Ascending aorta (tissue), 2 donors: ENCODE results near the gene MTMR11. TPM values are rescaled to one million over a fixed set of nuclear protein-coding genes. Genes with fewer than 3 reads are reported as not detected.

Source experiments
- DNase-seq, 2 donors: peaks; one replicate each; pipeline ENCODE4 v3.0.0-alpha.2; 2019; ENCODE audit warnings: low spot score in 2 of 2
- H3K27ac ChIP-seq, 2 donors: fragments of 200-600 bp; sonication (generic); one replicate each; pipeline ENCODE4 v1.5.1; 2016 to 2017; ENCODE audit warnings: mild to moderate bottlenecking in 1 of 2
- H3K27me3 ChIP-seq: fragments of 200-600 bp; sonication (generic); one replicate; pipeline ENCODE4 v1.5.1; 2017
- H3K36me3 ChIP-seq, 2 donors: fragments of 200-600 bp; sonication (generic); one replicate each; pipeline ENCODE4 v1.5.1; 2016
- H3K4me1 ChIP-seq, 2 donors: fragments of 200-600 bp; sonication (generic); one replicate each; pipeline ENCODE4 v1.5.1; 2016 to 2017; ENCODE audit warnings: mild to moderate bottlenecking in 1 of 2
- H3K4me3 ChIP-seq, 2 donors: fragments of 200-600 bp; sonication (generic); one replicate each; pipeline ENCODE4 v1.5.1; 2016 to 2017; ENCODE audit warnings: mild to moderate bottlenecking in 1 of 2
- H3K9me3 ChIP-seq, 2 donors: fragments of 200-600 bp; sonication (generic); one replicate each; pipeline ENCODE4 v1.5.1; 2016
- intact Hi-C: fragments of 100-400 bp; cut with DNase I; formaldehyde crosslinking; loops from one replicate; pipeline ENCODE4 v1.15.1; 2023
- total RNA-seq: library from RNA; depleted of rRNA; stranded (reverse); fragments of >200 nt; gene quantifications from one replicate; pipeline ENCODE4 v1.1.0, GENCODE V29; 2016
- TF ChIP-seq, protein P1 (sequence below), 3 experiments: fragments of 200-600 bp in 2 of 3; fragments of 450-650 bp in 1 of 3; sonication (generic) in 2 of 3; IDR thresholded peaks; one replicate each; pipeline ENCODE4 v1.5.1; 2016 to 2019; ENCODE audit warnings: antibody characterized with exemption in 3 of 3, mild to moderate bottlenecking in 1 of 3, moderate library complexity in 1 of 3

Gene MTMR11, protein sequence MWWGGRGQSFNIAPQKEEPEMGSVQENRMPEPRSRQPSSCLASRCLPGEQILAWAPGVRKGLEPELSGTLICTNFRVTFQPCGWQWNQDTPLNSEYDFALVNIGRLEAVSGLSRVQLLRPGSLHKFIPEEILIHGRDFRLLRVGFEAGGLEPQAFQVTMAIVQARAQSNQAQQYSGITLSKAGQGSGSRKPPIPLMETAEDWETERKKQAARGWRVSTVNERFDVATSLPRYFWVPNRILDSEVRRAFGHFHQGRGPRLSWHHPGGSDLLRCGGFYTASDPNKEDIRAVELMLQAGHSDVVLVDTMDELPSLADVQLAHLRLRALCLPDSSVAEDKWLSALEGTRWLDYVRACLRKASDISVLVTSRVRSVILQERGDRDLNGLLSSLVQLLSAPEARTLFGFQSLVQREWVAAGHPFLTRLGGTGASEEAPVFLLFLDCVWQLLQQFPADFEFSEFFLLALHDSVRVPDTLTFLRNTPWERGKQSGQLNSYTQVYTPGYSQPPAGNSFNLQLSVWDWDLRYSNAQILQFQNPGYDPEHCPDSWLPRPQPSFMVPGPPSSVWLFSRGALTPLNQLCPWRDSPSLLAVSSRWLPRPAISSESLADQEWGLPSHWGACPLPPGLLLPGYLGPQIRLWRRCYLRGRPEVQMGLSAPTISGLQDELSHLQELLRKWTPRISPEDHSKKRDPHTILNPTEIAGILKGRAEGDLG
- total RNA-seq: 39.8 TPM

DNA sequence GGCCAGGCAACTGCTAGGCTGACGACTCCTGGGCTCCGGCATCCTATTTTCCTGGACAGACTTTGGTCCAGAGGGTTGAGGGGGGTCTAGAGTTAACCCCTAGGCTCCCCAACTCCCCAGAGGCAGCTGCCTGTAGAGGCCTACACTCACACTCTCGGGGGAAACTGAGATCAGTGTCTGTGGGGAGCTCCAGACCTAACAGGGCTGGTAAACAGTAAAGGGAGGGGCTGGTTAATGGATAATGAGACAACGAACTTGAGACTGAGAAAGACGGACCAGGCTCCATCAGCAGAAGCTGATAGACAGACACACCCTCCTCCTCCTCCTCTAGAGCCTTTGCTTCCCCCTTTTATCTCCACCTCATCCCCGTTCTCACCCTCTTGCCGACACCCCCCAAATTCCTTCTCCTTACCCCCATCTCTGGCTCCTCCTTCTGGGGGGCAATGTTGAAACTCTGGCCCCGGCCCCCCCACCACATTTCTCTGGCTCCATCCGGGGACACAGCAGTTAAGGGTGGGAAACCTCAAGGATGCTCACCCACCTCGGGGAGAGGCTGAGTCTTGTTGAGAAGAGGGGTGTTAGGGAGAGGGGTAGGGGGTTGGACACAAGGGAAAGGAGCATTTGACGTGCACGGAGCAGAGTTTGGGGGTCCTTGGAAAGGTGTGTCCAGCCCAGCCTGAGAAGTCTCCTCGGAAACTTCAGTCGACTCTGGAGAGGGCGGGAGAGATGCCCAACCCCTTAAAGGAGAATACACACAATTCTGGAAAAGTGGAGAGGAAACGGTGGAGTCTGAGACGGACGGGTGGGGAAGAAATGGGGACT lies at the start of gene MTMR11:
Gene MTMR11, minus strand, starts transcription at position 710 of the 822 bp plus-strand sequence. Its CDS starts 232 bp downstream, at position 478.
- Histone ChIP-seq H3K27ac (peak within 1 kb of the TSS; percentile 82 to 96), H3K9me3 (no peaks in the 10 kb centered on the region), H3K4me3 (peak within 1 kb of the TSS; percentile 74 to 93), H3K27me3 (no peaks in the 10 kb centered on the region), H3K4me1 (peaks cover 5 to 27% of the 10 kb centered on the region in 2 donors), H3K36me3 (peaks cover 8 to 27% of the 10 kb centered on the region in 2 donors)
- intact Hi-C loops: loop anchor here (1.0 kb wide), 1 partner anchor 50 kb away; a partner anchor contains a TSS
- TF ChIP-seq, protein P1, sequence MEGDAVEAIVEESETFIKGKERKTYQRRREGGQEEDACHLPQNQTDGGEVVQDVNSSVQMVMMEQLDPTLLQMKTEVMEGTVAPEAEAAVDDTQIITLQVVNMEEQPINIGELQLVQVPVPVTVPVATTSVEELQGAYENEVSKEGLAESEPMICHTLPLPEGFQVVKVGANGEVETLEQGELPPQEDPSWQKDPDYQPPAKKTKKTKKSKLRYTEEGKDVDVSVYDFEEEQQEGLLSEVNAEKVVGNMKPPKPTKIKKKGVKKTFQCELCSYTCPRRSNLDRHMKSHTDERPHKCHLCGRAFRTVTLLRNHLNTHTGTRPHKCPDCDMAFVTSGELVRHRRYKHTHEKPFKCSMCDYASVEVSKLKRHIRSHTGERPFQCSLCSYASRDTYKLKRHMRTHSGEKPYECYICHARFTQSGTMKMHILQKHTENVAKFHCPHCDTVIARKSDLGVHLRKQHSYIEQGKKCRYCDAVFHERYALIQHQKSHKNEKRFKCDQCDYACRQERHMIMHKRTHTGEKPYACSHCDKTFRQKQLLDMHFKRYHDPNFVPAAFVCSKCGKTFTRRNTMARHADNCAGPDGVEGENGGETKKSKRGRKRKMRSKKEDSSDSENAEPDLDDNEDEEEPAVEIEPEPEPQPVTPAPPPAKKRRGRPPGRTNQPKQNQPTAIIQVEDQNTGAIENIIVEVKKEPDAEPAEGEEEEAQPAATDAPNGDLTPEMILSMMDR (IDR thresholded peaks at IDR 0.05): no peak
- DNase-seq: peak in 1 of 2 donors; percentile 76

DNA sequence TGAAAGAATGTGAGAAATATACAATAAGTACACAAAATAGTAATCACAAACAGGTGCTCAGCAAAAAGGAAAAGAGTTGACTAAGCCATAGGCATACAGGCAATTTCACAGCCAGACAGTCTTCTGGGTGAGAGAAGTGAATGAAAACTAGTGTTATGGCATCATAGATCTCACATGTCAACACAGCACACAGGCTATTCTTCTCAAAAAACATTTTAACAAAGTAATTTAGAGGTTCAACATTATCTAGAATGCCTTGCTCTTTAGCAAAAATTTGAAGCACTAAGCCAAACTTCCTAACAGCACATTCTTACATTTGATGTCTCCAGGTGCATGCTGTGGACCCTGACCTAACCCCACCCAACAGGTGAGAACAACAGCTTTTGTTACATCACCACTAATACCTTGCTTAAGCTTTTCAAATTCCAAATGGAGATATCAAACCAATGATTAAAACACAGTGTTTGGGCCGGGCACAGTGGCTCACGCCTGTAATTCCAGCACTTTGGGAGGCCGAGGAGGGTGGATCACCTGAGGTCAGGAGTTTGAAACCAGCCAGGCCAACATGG lies 43.4 kb upstream of the MTMR11 start:
- TF ChIP-seq, protein P1 (IDR thresholded peaks at IDR 0.05): no peak
- Histone ChIP-seq H3K36me3 (peaks cover 21 to 29% of the 10 kb centered on the region in 2 donors), H3K4me1 (peaks cover 0 to 7% of the 10 kb centered on the region in 2 donors), H3K27ac (no peak overlapping the region), H3K9me3 (no peaks in the 10 kb centered on the region), H3K4me3 (no peak overlapping the region), H3K27me3 (no peaks in the 10 kb centered on the region)
- no peak for DNase-seq
- intact Hi-C loops: no loop called here

- H3K36me3 ChIP-seq: peaks cover 26 to 34% of the 10 kb centered on the region in 2 donors
- H3K4me1 ChIP-seq: peaks cover 0 to 7% of the 10 kb centered on the region in 2 donors
- no peak overlapping the region for H3K27ac ChIP-seq
- H3K9me3 ChIP-seq: no peaks in the 10 kb centered on the region
- H3K27me3 ChIP-seq: no peaks in the 10 kb centered on the region
- intact Hi-C loops: no loop called here
- TF ChIP-seq, protein P1 (IDR thresholded peaks at IDR 0.05): no peak
- no peak overlapping the region for H3K4me3 ChIP-seq
- DNase-seq: no peak
Measured at GRCh38 chr1:149979245-149979971, 42.7 kb upstream of the MTMR11 start.

GRCh38 chr1:149978547-149979023 lies 41.9 kb upstream of the MTMR11 start:
- H3K27me3 ChIP-seq: no peaks in the 10 kb centered on the region
- TF ChIP-seq, protein P1 (IDR thresholded peaks at IDR 0.05): no peak
- H3K9me3 ChIP-seq: no peaks in the 10 kb centered on the region
- no peak overlapping the region for H3K4me3 ChIP-seq
- H3K27ac ChIP-seq: no peak overlapping the region
- peaks cover 33 to 35% of the 10 kb centered on the region in 2 donors for H3K36me3 ChIP-seq
- no peak for DNase-seq
- peaks cover 0 to 7% of the 10 kb centered on the region in 2 donors for H3K4me1 ChIP-seq
- intact Hi-C loops: no loop called here
